ENCODE measurements around the gene SNRK.
A peak's percentile ranks its signal among the peaks of the same experiment; 100 is the strongest.

Gene SNRK

DNA sequence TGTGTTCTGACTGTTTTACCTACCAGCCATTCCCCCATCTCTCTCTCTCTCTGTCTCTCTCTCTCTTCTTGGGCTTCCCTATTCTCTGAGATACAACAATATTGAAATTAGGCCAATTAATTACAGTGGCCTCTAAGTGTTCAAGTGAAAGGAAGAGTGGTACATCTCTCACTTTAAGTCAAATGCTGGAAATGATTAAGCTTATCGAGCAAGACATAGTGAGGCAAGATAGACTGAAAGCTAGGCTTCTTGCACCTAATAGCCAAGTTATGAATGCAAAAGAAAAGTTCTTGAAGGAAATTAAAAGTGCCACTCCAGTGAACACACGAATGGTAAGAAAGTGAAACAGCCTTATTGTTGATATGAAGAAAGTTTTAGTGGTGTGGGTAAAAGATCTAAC, 21.3 kb downstream of the SNRK start:
- DNase-seq (ENCODE audit: low read depth, low spot score): no peak

GRCh38 chr3:43309372-43310305, 23.3 kb downstream of the SNRK start:
- no peak for DNase-seq (ENCODE audit: low read depth, low spot score)

DNA sequence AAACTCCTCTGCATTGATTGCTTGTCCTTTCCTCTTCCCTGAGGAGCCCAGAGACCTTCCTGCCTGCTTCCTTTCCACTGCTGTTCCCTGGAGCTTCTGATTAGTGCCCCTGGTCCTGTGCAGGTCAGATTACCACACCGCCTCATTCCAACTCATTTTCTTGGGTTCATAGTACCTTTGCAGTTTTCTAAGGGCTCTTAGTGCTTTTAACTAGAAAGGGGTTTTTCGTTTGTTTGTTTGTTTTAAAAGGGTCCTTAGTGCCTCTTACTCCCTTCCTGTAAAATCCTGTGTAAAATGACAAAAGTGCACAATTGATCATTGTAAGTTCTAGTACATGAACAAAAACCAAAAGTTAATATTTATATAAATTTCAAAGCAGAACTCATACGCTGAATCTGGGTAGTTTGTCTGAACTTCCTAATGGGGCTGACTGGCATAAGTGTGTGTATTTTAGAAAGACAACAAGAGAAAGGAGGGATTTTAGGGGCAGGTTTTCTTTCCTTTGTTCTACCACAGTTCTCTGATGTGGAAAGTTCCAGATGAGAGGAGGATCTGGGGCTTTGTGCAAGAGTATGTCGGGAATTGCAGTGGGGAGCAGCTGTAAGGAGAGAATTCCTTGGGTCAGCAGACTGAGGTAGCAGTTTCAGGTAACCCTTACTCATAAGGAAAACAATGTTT, 30.6 kb downstream of the SNRK start:
- DNase-seq (ENCODE audit: low read depth, low spot score): no peak

DNA sequence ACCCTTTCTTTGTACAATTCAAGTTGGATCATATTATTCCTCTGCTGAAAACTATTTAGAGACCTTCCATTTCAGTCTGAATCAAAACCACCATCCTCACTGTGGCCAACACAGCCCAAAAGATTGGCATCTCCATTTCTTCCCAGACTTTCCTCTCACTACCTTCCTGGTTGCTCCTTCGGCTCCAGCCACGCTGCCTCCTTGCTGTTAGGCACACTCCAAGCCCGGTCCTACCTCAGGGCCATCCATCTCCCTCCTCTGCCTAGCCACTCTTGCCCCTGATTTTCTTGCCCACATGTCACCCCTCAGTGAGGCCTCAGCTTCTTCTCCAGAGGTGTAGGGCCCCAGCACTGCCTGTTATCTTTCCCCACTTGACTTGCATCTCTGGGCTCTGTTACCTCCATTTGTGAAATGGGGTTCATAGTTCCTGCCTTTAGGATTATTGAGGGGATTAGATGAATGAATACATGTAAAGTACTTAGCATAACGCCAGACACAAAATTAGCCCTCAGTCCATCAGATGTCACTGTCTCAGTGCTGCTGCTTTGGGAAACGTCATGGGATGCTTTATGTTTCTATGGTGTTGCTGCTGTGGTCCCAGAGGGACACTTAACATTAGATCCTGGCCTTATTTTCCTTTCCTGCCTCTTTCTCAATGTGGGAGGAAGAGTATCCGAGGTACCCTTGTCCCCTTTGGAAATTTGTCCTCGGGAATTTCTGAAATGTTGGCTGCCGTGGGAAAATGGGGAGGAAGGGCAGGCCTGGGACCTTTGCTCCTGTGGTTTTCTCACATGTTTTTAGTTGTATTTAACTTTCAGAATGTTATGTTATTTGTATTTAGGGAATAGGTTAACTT, 31.3 kb downstream of the SNRK start:
- peak; percentile 33 for DNase-seq (ENCODE audit: low read depth, low spot score)

GRCh38 chr3:43319376-43319775, 33.0 kb downstream of the SNRK start:
- no peak for DNase-seq (ENCODE audit: low read depth, low spot score)

DNA sequence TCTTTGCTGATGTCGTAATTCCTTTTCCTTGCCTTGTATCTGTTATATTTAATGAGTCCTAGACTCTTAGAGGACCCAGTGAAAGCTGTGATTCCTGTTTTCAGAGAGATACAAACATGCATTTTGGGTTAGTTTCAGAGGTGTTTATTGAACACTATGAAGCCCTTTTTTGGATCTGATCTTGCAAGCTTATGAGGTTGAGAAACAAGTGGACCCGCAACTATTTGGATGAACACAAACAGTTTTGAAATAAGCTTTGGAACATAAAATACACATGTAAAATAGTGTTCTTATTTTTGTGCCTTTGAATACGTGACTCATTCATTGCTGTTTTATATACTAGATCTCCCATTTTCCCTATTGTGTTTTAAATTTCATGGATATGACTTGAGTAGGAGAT, 33.5 kb downstream of the SNRK start:
- no peak for DNase-seq (ENCODE audit: low read depth, low spot score)

GRCh38 chr3:43320288-43320687, 33.9 kb downstream of the SNRK start:
- no peak for DNase-seq (ENCODE audit: low read depth, low spot score)

DNA sequence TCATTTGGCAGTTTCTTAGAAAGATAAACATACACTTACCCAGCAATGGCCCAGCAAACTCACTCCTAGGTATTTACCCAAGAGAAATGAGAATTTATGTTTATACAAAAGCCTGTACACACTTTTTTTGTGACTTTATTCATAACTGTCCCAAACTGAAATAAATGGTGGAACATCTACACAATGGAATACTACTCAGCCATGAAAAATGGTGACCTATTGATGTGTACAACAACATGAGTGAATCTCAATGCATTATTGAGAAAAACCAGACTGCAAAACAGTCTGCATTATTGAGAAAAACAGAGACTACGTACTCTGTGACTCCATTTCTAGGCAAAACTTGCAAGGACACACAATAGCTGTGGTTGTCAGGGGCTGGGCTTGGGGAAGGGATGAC, 37.2 kb downstream of the SNRK start:
- DNase-seq (ENCODE audit: low read depth, low spot score): no peak

DNA sequence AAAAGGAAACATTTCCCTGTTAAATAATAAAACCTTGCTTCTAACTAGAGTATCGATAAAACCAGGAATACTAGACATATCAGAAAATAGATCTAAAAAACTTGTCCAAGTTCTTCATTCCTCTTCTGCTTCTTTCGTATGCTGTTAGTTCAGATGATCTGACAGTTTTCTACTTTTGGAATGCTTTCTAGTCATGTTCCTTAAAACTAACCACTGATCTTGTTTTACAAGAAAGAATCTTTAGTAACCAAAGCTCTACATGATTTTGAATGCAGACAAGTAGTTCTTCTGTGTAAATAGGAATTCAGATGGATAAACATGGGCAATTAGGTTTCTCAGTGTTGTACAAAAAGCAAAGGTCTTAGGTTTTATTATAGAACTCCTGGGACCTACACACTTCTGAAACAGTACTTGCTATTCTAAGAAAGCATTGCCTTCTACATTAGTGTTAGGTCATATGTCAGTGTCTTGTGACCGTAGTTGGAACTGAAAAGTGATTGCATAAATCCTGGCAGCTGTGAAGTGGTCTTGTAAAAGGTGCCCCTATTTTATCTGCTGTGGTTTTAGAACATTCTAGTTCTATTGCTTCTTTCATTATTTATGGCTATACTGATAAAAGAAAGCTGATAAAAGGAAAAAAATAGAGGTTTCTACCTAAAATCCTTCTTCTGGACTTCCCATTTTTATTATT, 40.7 kb downstream of the SNRK start:
- no peak for DNase-seq (ENCODE audit: low read depth, low spot score)

- no peak for DNase-seq (ENCODE audit: low read depth, low spot score)
Measured at GRCh38 chr3:43327582-43327979, 41.2 kb downstream of the SNRK start.

GRCh38 chr3:43328653-43329052, 42.3 kb downstream of the SNRK start:
- DNase-seq (ENCODE audit: low read depth, low spot score): no peak

- DNase-seq (ENCODE audit: low read depth, low spot score): no peak
Measured at GRCh38 chr3:43330981-43331380, 44.6 kb downstream of the SNRK start.

- DNase-seq (ENCODE audit: low read depth, low spot score): no peak
Measured at GRCh38 chr3:43331381-43331780, 45.0 kb downstream of the SNRK start.

GRCh38 chr3:43334976-43335375, 48.6 kb downstream of the SNRK start:
- no peak for DNase-seq (ENCODE audit: low read depth, low spot score)

DNA sequence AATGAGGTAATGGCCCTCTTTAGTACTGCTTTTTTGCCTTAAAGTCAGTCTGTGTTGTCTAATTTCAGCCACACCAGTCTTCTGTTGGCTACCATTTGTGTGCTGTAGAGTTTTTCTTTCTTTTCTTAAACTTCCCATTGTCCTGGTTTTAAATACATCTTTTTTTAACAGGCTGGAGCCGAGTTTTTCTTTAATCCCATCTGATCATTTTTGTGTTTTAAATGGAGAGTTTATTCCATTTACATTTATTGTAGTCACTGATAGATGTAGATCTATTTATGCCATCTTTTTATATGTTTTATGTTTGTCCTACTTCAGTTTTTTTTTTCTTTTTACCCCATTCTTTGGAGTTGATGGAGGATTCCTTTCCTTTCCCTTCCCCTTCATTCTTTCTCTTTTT, 49.5 kb downstream of the SNRK start:
- DNase-seq (ENCODE audit: low read depth, low spot score): no peak

DNA sequence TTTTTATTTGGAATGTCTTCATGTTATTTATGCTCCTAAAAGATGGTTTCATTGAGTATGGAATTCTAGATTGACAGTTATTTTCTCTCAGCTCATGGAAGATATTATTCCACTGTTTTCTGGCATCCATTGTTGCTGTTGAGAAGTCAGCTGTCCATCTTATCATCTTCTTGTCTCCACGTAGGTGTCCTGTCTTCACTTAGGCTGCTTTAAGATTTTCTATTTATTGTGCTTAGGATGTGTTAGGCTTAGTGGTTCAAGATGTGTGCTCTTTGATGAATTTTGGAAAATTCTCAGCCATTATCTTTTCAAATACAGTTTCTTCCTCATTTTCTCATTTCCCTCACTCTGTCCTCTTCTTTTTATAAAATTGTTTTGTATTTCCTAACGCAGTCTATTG, 52.0 kb downstream of the SNRK start:
- DNase-seq (ENCODE audit: low read depth, low spot score): no peak

DNA sequence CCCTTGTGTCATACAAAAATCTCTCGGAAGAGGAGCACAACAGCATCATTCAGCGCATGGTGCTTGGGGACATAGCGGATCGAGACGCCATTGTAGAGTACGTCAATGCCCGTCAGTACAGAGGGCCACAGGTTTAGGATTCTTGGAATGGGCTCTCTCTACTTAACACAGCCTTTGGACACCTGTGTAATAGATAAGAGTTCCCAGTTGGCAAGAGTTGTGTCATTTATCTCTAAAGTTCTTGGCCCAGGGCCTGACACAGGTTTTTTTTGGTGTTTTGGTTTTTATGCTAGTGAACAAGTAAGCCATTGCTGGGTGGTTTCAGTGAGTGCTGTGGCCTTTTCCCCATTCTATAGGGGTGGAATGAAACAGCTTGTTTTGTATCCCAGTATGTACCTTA, 54.1 kb downstream of the SNRK start:
- no peak for DNase-seq (ENCODE audit: low read depth, low spot score)

DNA sequence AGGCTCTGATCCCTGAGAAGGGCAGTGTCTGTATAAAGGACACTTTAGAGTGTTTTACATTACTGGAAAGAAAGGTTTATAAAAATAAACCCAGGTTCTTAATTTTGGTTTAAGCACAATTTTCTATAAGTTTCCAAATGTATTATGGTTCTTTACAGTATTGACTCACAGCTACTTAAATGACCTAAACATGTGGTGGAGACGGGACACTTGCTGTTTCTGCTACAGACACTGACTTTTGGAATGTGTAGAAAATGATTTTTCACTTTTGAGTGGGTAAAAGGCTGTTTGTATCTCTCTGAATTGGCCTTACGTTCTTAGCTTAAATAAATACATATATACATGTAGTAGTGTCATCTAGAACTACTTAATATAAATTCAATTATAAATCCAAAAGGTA, 55.4 kb downstream of the SNRK start:
- DNase-seq (ENCODE audit: low read depth, low spot score): no peak

GRCh38 chr3:43343185-43343584, 56.8 kb downstream of the SNRK start:
- no peak for DNase-seq (ENCODE audit: low read depth, low spot score)

DNA sequence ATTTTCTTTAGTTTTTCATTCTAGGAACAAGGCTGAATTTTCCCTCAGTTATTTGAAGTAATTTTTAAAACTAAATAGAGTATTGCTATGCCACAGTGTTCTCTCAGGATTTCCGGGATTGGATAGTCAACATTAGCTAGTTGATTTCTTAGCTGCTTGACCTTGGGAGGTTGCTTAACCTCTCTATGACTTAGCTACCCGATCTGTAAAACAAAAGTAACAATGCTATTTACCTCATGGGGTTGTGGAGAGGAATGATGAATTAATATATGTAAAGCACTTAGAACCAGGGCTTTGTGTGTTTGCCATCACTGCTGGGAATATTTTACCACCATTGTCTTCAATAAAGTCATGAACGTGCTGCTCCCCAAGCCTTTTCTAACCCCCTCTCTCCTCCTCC, 57.5 kb downstream of the SNRK start:
- no peak for DNase-seq (ENCODE audit: low read depth, low spot score)

GRCh38 chr3:43344520-43344919, 58.2 kb downstream of the SNRK start:
- no peak for DNase-seq (ENCODE audit: low read depth, low spot score)

GRCh38 chr3:43345246-43345645, 58.9 kb downstream of the SNRK start:
- DNase-seq (ENCODE audit: low read depth, low spot score): no peak
